Gastrocnemius medialis (tissue), 4 donors: Measurements from ENCODE around the gene CYP2D6.

Source experiments
- POLR2A ChIP-seq, 2 donors: fragments of 450-650 bp; IDR thresholded peaks; one replicate each; pipeline ENCODE4 v1.6.1; 2017; ENCODE audit warnings: antibody characterized with exemption in 2 of 2, mild to moderate bottlenecking in 2 of 2, moderate library complexity in 2 of 2
- TF ChIP-seq, protein P1 (sequence below), 5 experiments: fragments of 450-650 bp in 3 of 5; fragments of 200-600 bp in 2 of 5; sonication (generic) in 2 of 5; IDR thresholded peaks in 4 of 5; conservative IDR thresholded peaks in 1 of 5; 1 replicate in 4 of 5; 2 replicates in 1 of 5; pipeline ENCODE4 v1.5.1; 2016 to 2019; ENCODE audit warnings: antibody characterized with exemption in 5 of 5, mild to moderate bottlenecking in 3 of 5, moderate library complexity in 3 of 5

DNA sequence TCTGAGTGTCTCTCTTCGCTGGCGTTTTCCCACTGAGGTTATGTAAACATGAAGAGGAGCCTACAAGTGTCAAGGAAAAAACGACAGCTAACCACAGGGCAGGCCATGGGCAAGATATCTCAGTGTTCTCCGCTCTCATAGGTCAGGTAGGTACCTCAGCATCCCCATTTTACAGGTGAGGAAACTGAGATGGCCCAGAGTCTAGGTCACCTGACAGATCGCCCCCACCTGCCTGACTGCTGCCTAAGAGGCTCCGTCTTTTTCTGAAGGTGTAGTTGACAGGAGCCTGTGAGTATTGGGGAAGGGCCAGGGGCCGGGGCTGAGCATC lies 39.2 kb downstream of the CYP2D6 start:
- TF ChIP-seq, protein P1, sequence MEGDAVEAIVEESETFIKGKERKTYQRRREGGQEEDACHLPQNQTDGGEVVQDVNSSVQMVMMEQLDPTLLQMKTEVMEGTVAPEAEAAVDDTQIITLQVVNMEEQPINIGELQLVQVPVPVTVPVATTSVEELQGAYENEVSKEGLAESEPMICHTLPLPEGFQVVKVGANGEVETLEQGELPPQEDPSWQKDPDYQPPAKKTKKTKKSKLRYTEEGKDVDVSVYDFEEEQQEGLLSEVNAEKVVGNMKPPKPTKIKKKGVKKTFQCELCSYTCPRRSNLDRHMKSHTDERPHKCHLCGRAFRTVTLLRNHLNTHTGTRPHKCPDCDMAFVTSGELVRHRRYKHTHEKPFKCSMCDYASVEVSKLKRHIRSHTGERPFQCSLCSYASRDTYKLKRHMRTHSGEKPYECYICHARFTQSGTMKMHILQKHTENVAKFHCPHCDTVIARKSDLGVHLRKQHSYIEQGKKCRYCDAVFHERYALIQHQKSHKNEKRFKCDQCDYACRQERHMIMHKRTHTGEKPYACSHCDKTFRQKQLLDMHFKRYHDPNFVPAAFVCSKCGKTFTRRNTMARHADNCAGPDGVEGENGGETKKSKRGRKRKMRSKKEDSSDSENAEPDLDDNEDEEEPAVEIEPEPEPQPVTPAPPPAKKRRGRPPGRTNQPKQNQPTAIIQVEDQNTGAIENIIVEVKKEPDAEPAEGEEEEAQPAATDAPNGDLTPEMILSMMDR (IDR thresholded peaks at IDR 0.05 in 4 of 5, conservative IDR thresholded peaks at IDR 0.05 in 1 of 5) = no peak
- TF ChIP-seq POLR2A (IDR thresholded peaks at IDR 0.05) = no peak
